Suprapubic skin (tissue), 2 donors: ENCODE results near the gene NTN3.

Source experiments
- EP300 ChIP-seq: sonication (generic); formaldehyde crosslinking; IDR thresholded peaks from one replicate; pipeline ENCODE4 v1.6.1; 2017; ENCODE audit warnings: antibody characterized with exemption
- POLR2A ChIP-seq, 2 donors: fragments of 450-650 bp; IDR thresholded peaks; one replicate each; pipeline ENCODE4 v1.6.1; 2017; ENCODE audit warnings: antibody characterized with exemption in 2 of 2, mild to moderate bottlenecking in 2 of 2, moderate library complexity in 2 of 2

DNA sequence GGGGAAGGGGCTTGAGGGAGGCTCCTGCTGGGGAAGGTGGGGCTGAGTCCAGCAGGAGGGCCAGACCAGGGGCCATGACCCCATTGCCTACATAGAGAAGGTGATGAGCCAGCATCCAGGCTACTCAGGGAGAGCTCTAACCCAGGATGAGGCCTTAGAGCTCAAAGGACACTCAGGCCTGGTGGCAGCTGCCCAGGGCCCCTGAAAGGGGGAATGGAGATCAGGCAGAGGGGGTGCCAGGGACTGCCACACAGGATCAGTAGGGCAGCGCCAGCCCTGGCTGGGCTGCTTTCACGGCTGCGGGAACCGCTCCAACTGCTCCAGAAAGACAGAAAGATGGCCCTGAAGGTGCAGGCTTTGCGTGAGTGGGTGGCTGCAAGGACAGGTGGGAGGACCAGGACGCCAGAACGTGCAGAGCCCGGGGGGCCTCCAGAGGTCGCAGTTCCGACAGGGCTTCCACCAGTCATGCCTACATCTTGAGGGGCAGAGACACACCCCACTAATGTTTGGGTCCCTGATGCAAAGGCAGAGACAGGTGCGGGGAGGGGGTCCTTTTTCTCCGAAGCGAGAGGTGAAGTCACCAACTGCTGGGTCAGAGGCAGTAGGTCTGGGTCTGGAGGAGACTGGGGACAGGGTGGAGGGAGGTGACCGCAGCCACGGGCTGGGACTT lies 41.8 kb downstream of the NTN3 start:
- TF ChIP-seq EP300 (no peak), POLR2A (IDR thresholded peaks at IDR 0.05) (no peak)
